Keratinocyte (primary cell): ENCODE measurements around the gene RNF157. TPM values are rescaled to one million over a fixed set of nuclear protein-coding genes. Genes with fewer than 3 reads are reported as not detected.

Experiments
- DNase-seq: peaks from one replicate; pipeline ENCODE4 v3.0.0-alpha.2; 2011; ENCODE audit warnings: low read depth, missing footprints, low spot score
- FAIRE-seq: peaks from 2 replicates; lab custom pipeline; 2011; peaks lifted over from hg19 to GRCh38; lab: Jason Lieb, UNC
- H2AFZ ChIP-seq: 2 replicates; pipeline ENCODE4 v1.6.0; 2012; ENCODE audit warnings: low read length, control low read depth, inconsistent platforms; ENCODE audit not compliant: control insufficient read depth
- H3K27ac ChIP-seq: 2 replicates; pipeline ENCODE4 v1.5.1; 2011; ENCODE audit warnings: low read length; ENCODE audit not compliant: control insufficient read depth, insufficient read depth
- H3K27me3 ChIP-seq: 3 replicates; pipeline ENCODE4 v1.6.0; 2011; ENCODE audit warnings: low read length; ENCODE audit not compliant: control insufficient read depth, insufficient read depth; ENCODE audit errors: extremely low read depth
- H3K36me3 ChIP-seq, 2 experiments: 2 replicates in 1 of 2; 3 replicates in 1 of 2; pipeline ENCODE4 v1.5.1; 2011; ENCODE audit warnings: low read length in 2 of 2, mild to moderate bottlenecking in 1 of 2; ENCODE audit not compliant: control insufficient read depth in 2 of 2, insufficient read depth in 2 of 2; ENCODE audit errors: extremely low read depth in 1 of 2
- H3K4me1 ChIP-seq: 3 replicates; pipeline ENCODE4 v1.5.1; 2011; ENCODE audit warnings: low read length; ENCODE audit not compliant: control insufficient read depth, insufficient read depth; ENCODE audit errors: extremely low read depth
- H3K4me2 ChIP-seq: 3 replicates; pipeline ENCODE4 v1.6.0; 2011; ENCODE audit warnings: low read depth, low read length; ENCODE audit not compliant: control insufficient read depth, insufficient read depth; ENCODE audit errors: extremely low read depth
- H3K4me3 ChIP-seq, 3 experiments: fragments of 200-600 bp in 1 of 3; sonication (generic) in 1 of 3; 2 replicates in 2 of 3; 3 replicates in 1 of 3; pipeline ENCODE4 v1.5.1; 2011 to 2016; ENCODE audit warnings: low read length in 3 of 3, mild to moderate bottlenecking in 3 of 3, control low read depth in 2 of 3, inconsistent platforms in 1 of 3, low read depth in 1 of 3, mixed read lengths in 1 of 3, mixed run types in 1 of 3, moderate library complexity in 1 of 3; ENCODE audit not compliant: control insufficient read depth in 2 of 3, insufficient read depth in 2 of 3; ENCODE audit errors: extremely low read depth in 1 of 3
- H3K79me2 ChIP-seq: 2 replicates; pipeline ENCODE4 v1.6.0; 2012; ENCODE audit warnings: low read length; ENCODE audit not compliant: control insufficient read depth, insufficient read depth
- H3K9ac ChIP-seq: 3 replicates; pipeline ENCODE4 v1.6.0; 2011; ENCODE audit warnings: low read length; ENCODE audit not compliant: control insufficient read depth, insufficient read depth; ENCODE audit errors: extremely low read depth
- H3K9me1 ChIP-seq: 3 replicates; pipeline ENCODE4 v1.6.0; 2011; ENCODE audit warnings: low read length; ENCODE audit not compliant: control insufficient read depth, insufficient read depth; ENCODE audit errors: extremely low read depth
- H3K9me3 ChIP-seq: 2 replicates; pipeline ENCODE4 v1.5.1; 2012; ENCODE audit warnings: low read depth, low read length; ENCODE audit not compliant: control insufficient read depth
- H4K20me1 ChIP-seq: 3 replicates; pipeline ENCODE4 v1.6.0; 2011; ENCODE audit warnings: low read length; ENCODE audit not compliant: control insufficient read depth, insufficient read depth; ENCODE audit errors: extremely low read depth
- EZH2 ChIP-seq: IDR thresholded peaks from one replicate; pipeline ENCODE4 v1.6.1; 2012; ENCODE audit warnings: inconsistent platforms, mild to moderate bottlenecking, low read length, moderate library complexity
- dilution Hi-C: fragments of 300-500 bp; cut with MboI; formaldehyde crosslinking; loops from one replicate; pipeline ENCODE4 v1.7.0; 2020; ENCODE audit warnings: low sequenced_read_pairs; ENCODE audit not compliant: extremely low pct_ligation_motif_present
- polyA plus RNA-seq, 5 experiments: library from polyadenylated mRNA; depleted of rRNA in 3 of 5; stranded (reverse) in 3 of 5; stranded (forward) in 1 of 5; unstranded in 1 of 5; fragments of >200 nt; gene quantifications; 1 replicate in 1 of 5; 2 replicates in 3 of 5; 3 replicates in 1 of 5; pipeline versions ENCODE4 v1.2.1 to v1.2.3, GENCODE V29; 2011 to 2012; ENCODE audit warnings: missing spikeins in 2 of 5, low read depth in 1 of 5, low replicate concordance in 1 of 5
- TF ChIP-seq, protein P1 (sequence below), 3 experiments: IDR thresholded peaks in 1 of 3; conservative IDR thresholded peaks in 1 of 3; optimal IDR thresholded peaks in 1 of 3; 2 replicates in 2 of 3; 3 replicates in 1 of 3; pipeline versions ENCODE3 to v1.5.1; 2011; ENCODE audit warnings: low read length in 3 of 3, mild to moderate bottlenecking in 3 of 3, moderate library complexity in 2 of 3, control low read depth in 1 of 3, inconsistent platforms in 1 of 3; ENCODE audit not compliant: insufficient read depth in 2 of 3; ENCODE audit errors: extremely low read depth in 1 of 3

RNF157 gene
- polyA plus RNA-seq, 1 donor (not counting 4 experiments of a cell fraction or from before 2014, with no cell fraction given): not detected

DNA sequence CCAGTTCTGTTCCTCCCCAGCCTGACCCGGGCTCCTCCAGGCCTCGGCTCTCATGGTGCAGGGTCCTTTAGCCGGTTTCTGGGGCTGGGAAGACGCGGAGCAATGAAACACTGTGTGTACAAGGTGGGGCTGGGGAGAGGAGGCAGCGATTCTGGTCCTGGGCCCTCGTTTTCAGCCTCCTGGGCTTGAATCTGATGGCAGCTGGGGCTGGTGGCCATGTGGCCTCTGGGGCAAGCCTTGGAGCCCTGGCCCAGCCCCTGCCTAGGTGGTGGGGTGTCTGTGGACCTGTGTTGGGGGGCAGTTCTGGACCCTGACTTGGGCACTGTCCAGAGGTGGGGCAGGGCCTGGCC is 103.3 kb downstream of the RNF157 start:
- H2AFZ ChIP-seq: no peak overlapping the region
- peaks cover 15% of the 10 kb centered on the region for H3K4me1 ChIP-seq
- no peak overlapping the region for H3K4me3 ChIP-seq
- no peaks in the 10 kb centered on the region for H3K9me1 ChIP-seq
- peaks cover 54% of the 10 kb centered on the region for H3K27me3 ChIP-seq
- no peak overlapping the region for H3K9ac ChIP-seq
- no peak overlapping the region for H3K4me2 ChIP-seq
- no peaks in the 10 kb centered on the region for H3K9me3 ChIP-seq
- no peaks in the 10 kb centered on the region for H4K20me1 ChIP-seq
- H3K79me2 ChIP-seq: no peaks in the 10 kb centered on the region
- H3K27ac ChIP-seq: no peak overlapping the region
- no peak for DNase-seq
- H3K36me3 ChIP-seq: no peaks in the 10 kb centered on the region
- no peak for FAIRE-seq
- dilution Hi-C loops: no loop called here
- TF ChIP-seq, protein P1, sequence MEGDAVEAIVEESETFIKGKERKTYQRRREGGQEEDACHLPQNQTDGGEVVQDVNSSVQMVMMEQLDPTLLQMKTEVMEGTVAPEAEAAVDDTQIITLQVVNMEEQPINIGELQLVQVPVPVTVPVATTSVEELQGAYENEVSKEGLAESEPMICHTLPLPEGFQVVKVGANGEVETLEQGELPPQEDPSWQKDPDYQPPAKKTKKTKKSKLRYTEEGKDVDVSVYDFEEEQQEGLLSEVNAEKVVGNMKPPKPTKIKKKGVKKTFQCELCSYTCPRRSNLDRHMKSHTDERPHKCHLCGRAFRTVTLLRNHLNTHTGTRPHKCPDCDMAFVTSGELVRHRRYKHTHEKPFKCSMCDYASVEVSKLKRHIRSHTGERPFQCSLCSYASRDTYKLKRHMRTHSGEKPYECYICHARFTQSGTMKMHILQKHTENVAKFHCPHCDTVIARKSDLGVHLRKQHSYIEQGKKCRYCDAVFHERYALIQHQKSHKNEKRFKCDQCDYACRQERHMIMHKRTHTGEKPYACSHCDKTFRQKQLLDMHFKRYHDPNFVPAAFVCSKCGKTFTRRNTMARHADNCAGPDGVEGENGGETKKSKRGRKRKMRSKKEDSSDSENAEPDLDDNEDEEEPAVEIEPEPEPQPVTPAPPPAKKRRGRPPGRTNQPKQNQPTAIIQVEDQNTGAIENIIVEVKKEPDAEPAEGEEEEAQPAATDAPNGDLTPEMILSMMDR (optimal IDR thresholded peaks at IDR 0.05 in 1 of 3, IDR thresholded peaks at IDR 0.05 in 1 of 3, conservative IDR thresholded peaks at IDR 0.05 in 1 of 3; ENCODE audit: extremely low read depth in 1 of 3, insufficient read depth in 2 of 3, low read length in 3 of 3): no peak
- no peak for TF ChIP-seq EZH2

DNA sequence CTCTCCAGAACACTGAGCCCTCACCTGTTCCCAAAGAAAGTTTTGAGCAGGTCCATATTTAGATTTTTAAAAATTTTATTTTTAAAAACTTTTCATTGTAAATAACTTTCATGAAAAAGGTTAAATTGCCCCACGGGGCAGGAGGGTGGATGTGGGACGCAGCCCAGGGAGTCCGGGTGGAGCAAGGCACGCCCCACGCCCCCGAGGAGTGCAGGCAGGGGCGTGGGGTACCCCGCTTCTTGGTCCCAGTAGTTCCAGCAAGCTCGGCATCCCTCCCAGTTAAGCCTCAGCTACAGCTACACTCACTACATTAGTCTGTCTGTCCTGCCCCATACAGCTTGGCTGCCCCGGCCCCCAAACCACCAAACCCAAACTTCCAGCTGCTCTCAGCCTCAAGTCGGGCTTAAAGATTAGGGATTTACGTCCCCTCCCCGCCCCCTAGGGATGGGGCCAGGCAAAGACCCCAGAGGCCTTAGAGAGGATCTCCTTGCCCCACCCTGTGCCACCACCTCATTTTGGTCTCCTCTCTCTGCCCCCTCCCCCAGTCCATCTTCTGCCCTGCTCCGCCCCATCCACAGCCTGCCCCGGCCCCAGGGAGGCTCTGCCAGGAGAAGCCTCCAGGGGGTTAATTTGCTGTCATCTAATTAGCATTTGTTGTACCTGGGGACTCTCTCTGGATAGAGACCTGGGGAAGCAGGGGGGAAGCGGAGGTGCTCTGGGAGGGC is 103.9 kb downstream of the RNF157 start:
- Histone ChIP-seq H3K36me3 (no peaks in the 10 kb centered on the region), H3K4me2 (no peak overlapping the region), H3K27ac (no peak overlapping the region), H3K4me1 (peaks cover 15% of the 10 kb centered on the region), H3K79me2 (no peaks in the 10 kb centered on the region), H3K9me3 (no peaks in the 10 kb centered on the region), H3K4me3 (no peak overlapping the region), H3K9me1 (no peaks in the 10 kb centered on the region), H3K27me3 (peaks cover 48% of the 10 kb centered on the region), H4K20me1 (no peaks in the 10 kb centered on the region), H2AFZ (no peak overlapping the region), H3K9ac (no peak overlapping the region)
- DNase-seq: no peak
- TF ChIP-seq EZH2: no peak
- TF ChIP-seq, protein P1 (optimal IDR thresholded peaks at IDR 0.05 in 1 of 3, IDR thresholded peaks at IDR 0.05 in 1 of 3, conservative IDR thresholded peaks at IDR 0.05 in 1 of 3; ENCODE audit: extremely low read depth in 1 of 3, insufficient read depth in 2 of 3, low read length in 3 of 3): no peak
- dilution Hi-C loops: no loop called here
- no peak for FAIRE-seq
